Hematopoietic multipotent progenitor cell treated with erythropoietin and hydrocortisone succinate and interleukin-3 and kit ligand, for 8 days (in vitro differentiated cells): ENCODE measurements around the gene CCDC88C.
"Not testable (repeated sequence)": the region's sequence is repeated elsewhere in the genome, so short reads cannot be mapped to it uniquely, and the experiment has no call there.

Experiments used
- DNase-seq: peaks from one replicate; pipeline ENCODE4 v3.0.0-alpha.2; 2015

Gene CCDC88C

DNA sequence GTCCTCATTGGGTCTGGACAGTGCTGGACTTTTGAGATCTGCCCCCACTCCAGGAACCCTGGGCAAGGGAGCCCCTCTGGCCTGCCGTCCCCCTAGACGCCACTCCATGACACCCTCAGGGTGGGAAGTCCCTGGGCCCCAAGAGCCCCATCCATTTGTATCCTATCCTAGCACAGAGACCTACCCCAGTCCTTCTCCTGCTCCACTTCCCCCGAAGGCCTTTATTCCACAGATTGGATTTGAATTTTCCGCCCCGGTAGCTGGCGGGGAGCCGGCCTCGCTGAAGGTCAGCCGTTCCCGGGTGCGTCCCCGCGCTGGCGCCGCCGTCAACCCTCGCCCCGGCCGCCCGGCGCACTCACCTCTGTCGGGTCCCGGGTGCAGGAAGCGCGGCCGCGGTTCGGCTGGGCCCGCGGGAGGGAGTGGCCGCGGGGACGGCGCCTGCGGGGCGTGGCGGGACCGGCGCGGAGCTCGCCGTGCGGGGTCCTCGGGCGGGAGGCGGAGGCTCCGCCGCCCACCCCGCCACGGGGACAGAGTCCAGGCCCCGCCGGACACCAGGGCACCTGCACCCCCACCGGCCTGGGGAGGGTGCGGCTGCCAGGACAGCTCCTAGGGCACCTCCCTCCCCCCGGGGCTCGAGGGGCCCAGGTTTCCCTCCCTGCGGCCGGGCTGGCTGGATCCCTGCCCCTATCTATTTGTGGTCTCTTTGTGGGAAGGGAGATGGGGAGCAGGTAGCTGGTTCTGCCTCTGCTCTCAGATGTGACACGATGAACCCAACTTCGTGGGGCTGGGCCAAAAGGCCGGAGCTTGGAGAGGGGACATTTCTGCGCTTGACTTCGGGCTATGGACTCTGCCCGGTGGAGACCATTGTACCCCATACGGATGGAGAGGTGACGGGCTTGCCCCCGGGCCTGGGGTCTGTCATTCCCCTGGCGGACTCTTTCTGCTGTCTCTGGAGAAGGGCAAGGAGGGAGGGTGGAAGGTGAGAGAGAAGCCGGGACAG, 153.2 kb downstream of the CCDC88C start:
- DNase-seq: no peak

DNA sequence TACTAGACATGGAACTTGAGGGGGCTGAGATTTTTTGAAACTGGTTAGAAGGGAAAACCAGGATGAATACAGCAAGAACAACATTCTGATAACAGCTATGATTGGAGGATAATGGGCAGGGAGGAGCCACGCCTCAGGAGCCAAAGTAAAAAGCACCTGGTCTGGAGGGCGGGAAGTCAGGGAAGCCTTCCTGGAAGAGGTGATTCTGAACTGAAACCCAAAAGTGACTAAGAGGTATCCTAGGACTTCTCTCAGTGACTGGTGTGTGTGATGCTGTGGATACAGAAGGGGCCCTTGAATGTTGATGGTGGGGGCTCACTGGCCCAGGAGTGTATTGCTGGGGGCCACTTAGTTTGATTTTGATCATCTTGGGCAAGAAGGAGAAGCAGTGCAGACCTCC, 154.3 kb downstream of the CCDC88C start:
- DNase-seq: no peak

- no peak for DNase-seq
Observed at GRCh38 chr14:91261986-91262549, 155.6 kb downstream of the CCDC88C start.

DNA sequence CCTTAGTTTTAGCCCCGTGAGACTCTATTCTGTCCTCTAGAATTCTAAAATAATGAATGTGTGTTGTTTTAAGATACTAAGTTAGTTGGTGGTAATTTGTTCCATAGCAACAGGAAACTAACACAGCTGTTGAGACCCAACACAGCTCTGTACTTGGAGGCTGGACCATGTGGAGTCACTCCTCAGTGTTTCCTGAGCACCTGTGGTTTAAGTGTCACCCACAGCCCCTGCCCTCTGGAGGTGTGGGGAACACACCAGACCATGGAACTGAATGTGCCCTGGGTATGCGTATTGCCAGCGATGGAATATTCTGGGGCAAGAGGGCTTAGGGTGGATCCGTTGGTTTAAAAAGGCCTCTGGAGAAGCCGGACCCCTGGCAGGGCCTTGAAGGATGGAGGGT, 156.5 kb downstream of the CCDC88C start:
- DNase-seq: no peak

- no peak for DNase-seq
Observed at GRCh38 chr14:91258876-91259275, 158.7 kb downstream of the CCDC88C start.

DNA sequence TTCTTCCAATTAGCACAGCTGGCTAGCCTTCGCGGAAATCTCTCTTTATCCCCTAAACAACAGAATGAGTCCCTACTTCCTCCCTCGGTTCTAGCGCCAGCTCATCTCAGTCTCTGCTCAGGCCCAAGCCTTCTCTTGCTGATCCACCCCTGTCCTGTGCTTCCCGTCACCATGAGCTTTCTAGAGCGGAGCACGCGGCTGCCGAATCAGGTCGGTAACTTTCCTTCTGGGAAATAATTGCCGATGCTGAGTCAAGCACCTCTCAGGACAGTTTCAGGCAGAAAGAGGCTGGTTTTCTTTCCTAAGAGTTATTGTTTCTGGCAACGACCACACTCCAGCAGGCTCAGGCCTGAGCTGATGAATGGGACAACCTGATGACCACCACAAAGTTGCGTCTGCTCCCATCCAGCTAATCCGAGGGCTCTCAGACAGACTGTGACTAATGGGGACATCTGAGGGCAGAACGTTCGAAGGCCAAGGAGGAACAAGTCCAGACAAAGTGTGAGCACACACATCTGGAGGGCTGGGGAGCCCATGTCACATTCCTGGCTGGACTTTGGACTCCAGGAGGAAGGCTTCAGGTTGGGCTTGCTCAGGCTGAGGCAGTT, 159.5 kb downstream of the CCDC88C start:
- DNase-seq: no peak

- no peak for DNase-seq
Observed at GRCh38 chr14:91257328-91258010, 160.2 kb downstream of the CCDC88C start.

GRCh38 chr14:91256661-91257060, 161.0 kb downstream of the CCDC88C start:
- no peak for DNase-seq

- DNase-seq: no peak
Observed at GRCh38 chr14:91255026-91255695, 162.5 kb downstream of the CCDC88C start.

- no peak for DNase-seq
Observed at GRCh38 chr14:91254461-91254860, 163.2 kb downstream of the CCDC88C start.

DNA sequence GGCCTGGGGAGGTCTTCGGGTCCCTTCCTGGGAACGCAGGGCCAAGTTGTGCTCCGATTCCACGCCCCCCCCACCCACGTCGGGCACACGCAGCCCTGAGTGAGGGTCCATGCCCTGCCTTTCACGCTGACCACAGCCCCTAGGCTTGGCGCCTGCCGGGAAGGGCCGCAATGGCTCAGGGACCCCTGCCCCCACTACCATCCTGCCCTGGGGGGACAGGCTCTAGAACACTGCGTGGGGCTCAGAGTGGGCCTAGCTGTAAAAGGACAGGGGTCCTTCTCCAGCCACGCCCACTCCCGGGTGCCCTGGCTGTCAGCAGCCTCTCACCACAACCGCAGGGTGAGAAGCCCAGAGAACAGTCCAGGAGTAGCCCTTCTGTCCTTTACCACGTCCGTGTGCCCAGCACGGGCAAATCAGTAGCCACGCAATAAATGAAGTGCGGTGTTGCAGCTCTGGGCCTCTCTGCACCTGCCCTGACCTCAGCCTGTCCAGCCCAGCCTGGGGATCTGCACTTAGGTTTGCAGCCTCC, 163.8 kb downstream of the CCDC88C start:
- no peak for DNase-seq

GRCh38 chr14:91252871-91253794, 164.5 kb downstream of the CCDC88C start:
- no peak for DNase-seq

- DNase-seq: no peak
Observed at GRCh38 chr14:91250912-91251311, 166.7 kb downstream of the CCDC88C start.

GRCh38 chr14:91249841-91250616, 167.6 kb downstream of the CCDC88C start:
- no peak for DNase-seq

DNA sequence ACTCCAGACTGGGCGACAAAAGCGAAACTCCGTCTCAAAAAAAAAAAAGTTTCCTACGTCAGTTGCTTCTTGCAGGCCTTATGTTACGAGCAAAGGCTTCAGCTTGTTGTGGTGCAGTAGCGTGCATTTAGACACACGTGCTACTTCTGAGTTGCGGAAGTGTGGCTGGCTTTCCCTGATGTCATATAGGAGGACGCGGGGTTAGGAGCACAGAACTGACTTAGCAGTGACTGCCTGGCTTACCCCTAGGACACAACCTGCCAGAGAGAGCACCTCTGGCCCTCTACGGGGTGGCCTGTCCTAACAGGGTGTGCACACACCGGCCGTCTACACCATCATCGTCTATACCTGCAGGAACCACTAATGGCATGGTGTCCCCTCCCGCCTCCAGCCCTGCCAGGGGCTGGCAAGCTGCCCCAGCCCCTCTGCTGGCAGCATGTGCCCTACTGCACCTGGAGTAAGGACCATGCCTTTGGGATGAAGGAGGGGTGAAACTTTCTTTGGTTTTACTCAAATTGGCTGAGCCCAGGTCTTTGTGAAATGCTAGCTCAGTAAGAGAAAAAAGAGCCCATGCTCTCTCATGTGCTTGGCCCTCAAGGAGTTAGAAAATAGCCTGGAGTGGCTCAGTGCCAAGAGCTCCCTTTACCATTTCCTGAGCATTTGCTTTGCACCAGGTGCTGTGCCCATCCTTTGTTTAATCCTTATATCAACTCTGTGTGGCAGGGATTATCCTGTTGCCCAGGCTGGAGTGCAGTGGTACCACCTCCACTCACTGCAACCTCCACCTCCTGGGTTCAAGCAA, 171.4 kb downstream of the CCDC88C start:
- no peak for DNase-seq

- DNase-seq: not testable (repeated sequence)
Observed at GRCh38 chr14:91245616-91246015, 172.0 kb downstream of the CCDC88C start.

GRCh38 chr14:91245029-91245428, 172.6 kb downstream of the CCDC88C start:
- no peak for DNase-seq

GRCh38 chr14:91244501-91244901, 173.1 kb downstream of the CCDC88C start, which contains the start of gene GPR68:
GPR68 (minus strand) TSS chr14:91244704; CDS start chr14:91235050, 9,654 bp downstream.
- DNase-seq: no peak

- no peak for DNase-seq
Observed at GRCh38 chr14:91243074-91243471, 174.5 kb downstream of the CCDC88C start.
